ENCODE data around the gene CWF19L1.

GRCh38 chr10:100289641-100290040 is 22.2 kb upstream of the CWF19L1 start:
- TF ChIP-seq ZFX (IDR thresholded peaks at IDR 0.05) (no peak), CTCF (conservative IDR thresholded peaks at IDR 0.05) (no peak)
